Vagina (tissue), 2 donors: ENCODE measurements around the gene NTRK3. TPM values are rescaled to one million over a fixed set of nuclear protein-coding genes. Genes with fewer than 3 reads are reported as not detected.

Experiments used
- DNase-seq, 2 donors: peaks; one replicate each; pipeline ENCODE4 v3.0.0-alpha.2; 2017; ENCODE audit errors: extremely low spot score in 2 of 2
- H3K27ac ChIP-seq: fragments of 200-600 bp; sonication (generic); one replicate; pipeline ENCODE4 v1.5.1; 2019
- H3K27me3 ChIP-seq: fragments of 200-600 bp; sonication (generic); one replicate; pipeline ENCODE4 v1.5.1; 2019
- H3K36me3 ChIP-seq, 2 donors: fragments of 200-600 bp; sonication (generic); one replicate each; pipeline ENCODE4 v1.5.1; 2017 to 2019
- H3K4me1 ChIP-seq: fragments of 200-600 bp; sonication (generic); one replicate; pipeline ENCODE4 v1.5.1; 2019
- H3K4me3 ChIP-seq, 2 donors: fragments of 200-600 bp; sonication (generic); 1 replicate in 1 of 2; 2 replicates in 1 of 2; pipeline ENCODE4 v1.5.1; 2016 to 2019
- H3K9me3 ChIP-seq: fragments of 200-600 bp; sonication (generic); one replicate; pipeline ENCODE4 v1.5.1; 2019
- CTCF ChIP-seq, 3 experiments: fragments of 450-650 bp in 2 of 3; fragments of 200-600 bp in 1 of 3; sonication (generic) in 1 of 3; IDR thresholded peaks; one replicate each; pipeline ENCODE4 v1.5.1; 2017 to 2019; ENCODE audit warnings: antibody characterized with exemption in 3 of 3, mild to moderate bottlenecking in 2 of 3, moderate library complexity in 2 of 3
- POLR2A ChIP-seq, 2 donors: fragments of 450-650 bp; IDR thresholded peaks; one replicate each; pipeline ENCODE4 v1.6.1; 2017; ENCODE audit warnings: antibody characterized with exemption in 2 of 2, mild to moderate bottlenecking in 2 of 2, moderate library complexity in 2 of 2
- POLR2AphosphoS5 ChIP-seq, 2 donors: sonication (generic); formaldehyde crosslinking; IDR thresholded peaks; one replicate each; pipeline ENCODE4 v1.9.0; 2017; ENCODE audit warnings: antibody characterized with exemption in 2 of 2, mild to moderate bottlenecking in 2 of 2, low read depth in 1 of 2; ENCODE audit not compliant: insufficient read depth in 1 of 2
- intact Hi-C: fragments of 100-400 bp; cut with DNase I; formaldehyde crosslinking; loops from one replicate; pipeline ENCODE4 v1.15.1; 2023
- total RNA-seq: library from RNA; depleted of rRNA; stranded (reverse); fragments of >200 nt; gene quantifications from one replicate; pipeline ENCODE4 v1.2.3, GENCODE V29; 2016

NTRK3 gene
- total RNA-seq, 1 donor from 2014 or later, result 4.9 TPM

DNA sequence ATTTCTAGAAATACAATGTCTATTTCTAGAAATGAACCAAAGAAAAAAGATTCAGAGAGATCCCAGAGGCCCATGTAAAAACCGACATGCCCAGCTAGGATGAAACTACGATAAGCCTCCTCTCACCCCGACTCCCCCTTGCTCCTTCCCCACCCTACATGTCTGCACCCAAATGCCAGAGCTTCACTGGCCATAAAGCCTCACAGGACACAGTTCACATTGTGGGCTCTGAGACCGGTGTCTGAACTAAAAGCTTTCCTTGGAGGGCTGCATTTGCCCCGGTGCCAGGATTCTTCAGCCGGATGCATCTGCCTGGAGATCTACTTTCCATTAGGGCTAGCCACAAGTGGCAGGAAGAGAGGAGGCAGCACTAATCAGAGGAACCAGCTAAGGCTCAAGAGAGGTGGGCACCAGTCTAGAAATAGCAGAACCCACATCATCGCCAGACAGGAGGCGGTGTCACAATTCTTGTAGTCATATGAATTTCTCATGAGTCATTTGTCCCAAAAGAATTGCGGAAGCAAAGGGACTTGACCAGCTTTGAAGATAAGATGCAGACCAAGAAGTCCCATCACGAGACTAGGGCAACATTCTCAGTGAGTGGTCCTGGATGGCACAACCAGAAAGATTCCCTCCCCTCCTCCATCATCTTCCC, 353.6 kb downstream of the NTRK3 start:
- TF ChIP-seq CTCF (IDR thresholded peaks at IDR 0.05) (no peak), POLR2AphosphoS5 (IDR thresholded peaks at IDR 0.05; ENCODE audit: insufficient read depth in 1 of 2, low read depth in 1 of 2) (no peak)
- Histone ChIP-seq H3K27me3 (no peaks in the 10 kb centered on the region), H3K9me3 (no peaks in the 10 kb centered on the region), H3K4me1 (no peaks in the 10 kb centered on the region), H3K27ac (no peak overlapping the region), H3K36me3 (no peaks in the 10 kb centered on the region), H3K4me3 (no peak overlapping the region)
- DNase-seq, result no peak
- intact Hi-C loops, result no loop called here

GRCh38 chr15:87901926-87902690, 354.4 kb downstream of the NTRK3 start:
- intact Hi-C loops, result no loop called here
- DNase-seq, result no peak

DNA sequence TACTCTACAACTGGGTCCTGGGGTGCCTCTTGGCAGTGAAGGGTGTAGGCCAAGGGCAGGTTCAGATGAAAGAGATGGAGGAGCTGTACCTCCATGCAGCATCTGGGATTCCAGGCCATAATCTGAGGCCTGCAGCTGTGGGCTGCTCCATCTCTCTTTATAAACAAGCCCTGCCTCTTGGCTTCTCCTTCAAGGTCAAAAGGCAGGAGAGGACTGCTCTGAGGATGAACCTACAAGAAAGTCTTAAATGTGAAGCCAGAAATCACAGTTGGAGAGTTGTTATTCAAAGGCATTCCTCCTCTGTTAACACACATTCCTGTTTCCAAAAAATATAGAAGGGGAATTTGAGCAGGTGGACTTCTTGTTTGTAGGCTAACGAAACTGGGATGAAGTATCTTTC, 355.5 kb downstream of the NTRK3 start:
- DNase-seq, result no peak
- H3K9me3 ChIP-seq, result no peaks in the 10 kb centered on the region
- H3K27me3 ChIP-seq, result no peaks in the 10 kb centered on the region
- H3K27ac ChIP-seq, result no peak overlapping the region
- TF ChIP-seq CTCF (IDR thresholded peaks at IDR 0.05), result no peak
- no peak for TF ChIP-seq POLR2AphosphoS5 (IDR thresholded peaks at IDR 0.05; ENCODE audit: insufficient read depth in 1 of 2, low read depth in 1 of 2)
- no peak for TF ChIP-seq POLR2A (IDR thresholded peaks at IDR 0.05)
- H3K4me3 ChIP-seq, result no peak overlapping the region
- no peaks in the 10 kb centered on the region for H3K4me1 ChIP-seq
- intact Hi-C loops, result no loop called here
- no peaks in the 10 kb centered on the region for H3K36me3 ChIP-seq

More at GRCh38 chr15:87901926-87902690, 354.4 kb downstream of the NTRK3 start:
- Histone ChIP-seq H3K27ac (no peak overlapping the region), H3K9me3 (no peaks in the 10 kb centered on the region), H3K4me3 (no peak overlapping the region), H3K27me3 (no peaks in the 10 kb centered on the region), H3K36me3 (no peaks in the 10 kb centered on the region), H3K4me1 (no peaks in the 10 kb centered on the region)
- TF ChIP-seq POLR2A (IDR thresholded peaks at IDR 0.05) (no peak), POLR2AphosphoS5 (IDR thresholded peaks at IDR 0.05; ENCODE audit: insufficient read depth in 1 of 2, low read depth in 1 of 2) (no peak), CTCF (IDR thresholded peaks at IDR 0.05) (no peak)

DNA sequence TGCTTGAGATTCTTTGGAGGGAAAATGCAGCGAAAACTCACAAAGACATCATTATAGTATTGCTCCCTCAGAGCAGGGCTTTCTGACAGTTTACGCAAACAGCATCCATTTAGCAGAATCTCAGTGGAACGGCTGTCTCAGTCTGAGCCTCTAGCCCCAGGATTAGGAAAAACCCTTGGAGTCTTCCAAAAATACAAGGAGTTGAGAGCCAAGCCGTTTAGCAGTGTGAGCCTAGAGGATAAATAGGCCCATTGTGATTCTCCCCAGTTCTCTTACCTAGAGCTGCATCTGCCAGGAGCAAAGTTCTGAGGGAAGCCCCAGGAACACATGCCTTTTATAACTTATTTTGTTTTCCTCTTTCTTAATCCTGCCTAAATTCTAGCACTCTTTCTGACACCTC, 359.6 kb downstream of the NTRK3 start:
- TF ChIP-seq CTCF (IDR thresholded peaks at IDR 0.05), result no peak
- TF ChIP-seq POLR2A (IDR thresholded peaks at IDR 0.05), result no peak
- no peak for TF ChIP-seq POLR2AphosphoS5 (IDR thresholded peaks at IDR 0.05; ENCODE audit: insufficient read depth in 1 of 2, low read depth in 1 of 2)
- no peak overlapping the region for H3K27ac ChIP-seq
- no peak for DNase-seq
- H3K4me1 ChIP-seq, result no peaks in the 10 kb centered on the region
- H3K9me3 ChIP-seq, result no peaks in the 10 kb centered on the region
- intact Hi-C loops, result no loop called here
- H3K27me3 ChIP-seq, result no peaks in the 10 kb centered on the region
- no peak overlapping the region for H3K4me3 ChIP-seq
- no peaks in the 10 kb centered on the region for H3K36me3 ChIP-seq

DNA sequence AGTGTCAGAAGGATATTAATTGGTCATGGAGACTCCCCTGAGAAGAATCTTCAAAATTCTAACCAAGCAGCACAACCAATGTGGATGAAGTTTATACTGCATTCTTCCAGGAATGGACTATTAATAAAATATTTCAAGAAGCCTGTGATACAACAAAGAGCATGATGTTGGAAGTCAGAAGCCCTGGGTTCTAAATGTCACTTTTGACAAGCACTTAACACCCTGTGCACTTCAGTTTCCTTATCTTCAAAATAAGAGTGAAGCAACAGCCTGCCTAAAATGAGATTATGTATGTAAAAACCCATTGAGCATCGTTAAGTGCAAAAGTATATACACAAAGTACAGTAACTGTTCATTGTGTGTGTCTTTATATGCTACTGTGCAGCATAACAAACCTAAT, 369.4 kb downstream of the NTRK3 start:
- DNase-seq, result no peak
- no peaks in the 10 kb centered on the region for H3K9me3 ChIP-seq
- no peak overlapping the region for H3K27ac ChIP-seq
- TF ChIP-seq CTCF (IDR thresholded peaks at IDR 0.05) (no peak), POLR2A (IDR thresholded peaks at IDR 0.05) (no peak), POLR2AphosphoS5 (IDR thresholded peaks at IDR 0.05; ENCODE audit: insufficient read depth in 1 of 2, low read depth in 1 of 2) (no peak)
- H3K27me3 ChIP-seq, result no peaks in the 10 kb centered on the region
- no peaks in the 10 kb centered on the region for H3K36me3 ChIP-seq
- no peaks in the 10 kb centered on the region for H3K4me1 ChIP-seq
- no peak overlapping the region for H3K4me3 ChIP-seq
- intact Hi-C loops, result no loop called here
